Measurements from ENCODE around the gene EOLA1.

EOLA1 gene

DNA sequence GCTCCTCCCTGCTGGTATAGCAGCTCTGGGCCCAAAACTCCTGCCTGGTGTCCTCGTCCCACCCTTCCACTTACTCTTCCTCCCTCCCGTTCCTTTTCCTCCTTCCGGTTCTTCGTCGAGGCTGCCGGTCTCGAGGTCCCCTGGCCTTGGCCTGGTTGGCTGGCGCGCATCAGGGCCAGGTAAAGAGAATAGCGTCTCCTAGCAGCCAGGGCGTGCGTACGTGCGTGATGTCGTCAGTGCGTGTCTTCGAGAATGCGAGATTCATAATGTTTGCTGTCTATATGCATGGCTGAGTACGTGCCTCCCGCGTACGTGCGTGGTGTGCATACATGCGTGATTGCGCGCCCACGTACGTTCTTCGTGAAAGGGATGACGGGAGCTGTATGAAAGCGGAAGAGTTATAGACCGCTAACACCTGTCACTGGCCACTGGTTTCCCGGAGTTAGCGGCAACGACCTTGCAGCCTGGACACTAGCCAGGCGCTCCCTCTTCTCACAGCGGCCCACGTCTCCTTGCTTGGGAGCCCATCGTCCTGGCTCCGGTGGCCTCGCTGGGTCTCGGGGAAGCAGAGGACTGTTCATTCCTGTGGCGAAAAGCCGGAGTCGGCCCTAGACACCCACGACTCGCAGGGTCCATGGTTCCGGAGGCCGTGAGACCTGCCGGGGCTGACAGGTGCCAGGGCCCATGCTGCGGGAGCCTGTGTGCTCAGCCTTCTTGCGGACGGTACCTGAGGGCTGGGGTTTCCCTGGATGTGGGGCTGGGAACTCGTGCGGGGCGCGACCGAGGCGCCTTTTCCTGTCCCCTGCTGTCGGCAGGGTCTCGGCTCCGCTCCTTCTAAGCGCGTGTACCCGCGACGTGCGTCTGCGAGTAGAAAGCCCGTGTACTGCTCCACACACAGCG lies at the start of gene EOLA1:
Gene EOLA1 (plus strand): TSS at position 392 of the 900 bp plus-strand sequence. CDS start 4,619 bp downstream, outside the sequence.
- H3K4me3 ChIP-seq (ENCODE audit: low read depth, low read length): peak within 1 kb of the TSS; percentile 75
- peak; percentile 96 for DNase-seq (ENCODE audit: low read depth)
- no peak for TF ChIP-seq CTCF (IDR thresholded peaks at IDR 0.05; ENCODE audit: low read depth, low read length, missing control alignments)

- TF ChIP-seq CTCF (IDR thresholded peaks at IDR 0.05; ENCODE audit: low read depth, low read length, missing control alignments): no peak
- DNase-seq (ENCODE audit: low read depth): no peak
- H3K4me3 ChIP-seq (ENCODE audit: low read depth, low read length): no peak overlapping the region
These were observed 49.0 kb upstream of the EOLA1 start for GRCh38 chrX:149491812-149492211.

- no peak overlapping the region for H3K4me3 ChIP-seq (ENCODE audit: low read depth, low read length)
- no peak for DNase-seq (ENCODE audit: low read depth)
- TF ChIP-seq CTCF (IDR thresholded peaks at IDR 0.05; ENCODE audit: low read depth, low read length, missing control alignments): peak; percentile 5
These were observed 46.9 kb upstream of the EOLA1 start for GRCh38 chrX:149493567-149494562.

GRCh38 chrX:149494844-149495565 lies 45.8 kb upstream of the EOLA1 start:
- TF ChIP-seq CTCF (IDR thresholded peaks at IDR 0.05; ENCODE audit: low read depth, low read length, missing control alignments): no peak
- no peak overlapping the region for H3K4me3 ChIP-seq (ENCODE audit: low read depth, low read length)
- no peak for DNase-seq (ENCODE audit: low read depth)

DNA sequence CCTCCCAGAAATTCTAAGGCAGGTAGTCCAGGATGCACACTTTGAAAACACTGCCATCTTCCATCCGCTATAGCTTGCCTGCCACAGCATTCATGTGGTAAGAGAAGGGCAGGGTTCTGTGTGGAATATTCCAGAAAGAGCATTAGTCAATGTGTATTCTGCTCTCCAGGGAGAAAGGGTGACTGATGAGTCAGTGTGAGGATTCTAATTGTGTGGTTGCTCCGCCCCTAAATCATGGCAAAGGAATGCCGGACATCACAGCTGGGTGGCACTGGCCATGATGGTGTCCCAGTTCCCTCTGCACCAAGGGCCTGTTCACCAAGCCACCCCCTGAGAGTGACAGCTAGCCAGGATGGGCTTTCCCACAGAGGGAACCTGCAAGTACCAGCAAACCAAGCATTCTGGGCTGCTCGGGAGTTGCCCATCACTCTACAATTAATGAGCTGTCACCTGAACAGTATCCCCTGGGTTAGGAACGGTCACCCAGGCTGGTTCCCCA lies 45.2 kb upstream of the EOLA1 start:
- no peak for TF ChIP-seq CTCF (IDR thresholded peaks at IDR 0.05; ENCODE audit: low read depth, low read length, missing control alignments)
- no peak for DNase-seq (ENCODE audit: low read depth)
- no peak overlapping the region for H3K4me3 ChIP-seq (ENCODE audit: low read depth, low read length)

GRCh38 chrX:149497054-149497453 lies 43.8 kb upstream of the EOLA1 start:
- H3K4me3 ChIP-seq (ENCODE audit: low read depth, low read length): no peak overlapping the region
- no peak for TF ChIP-seq CTCF (IDR thresholded peaks at IDR 0.05; ENCODE audit: low read depth, low read length, missing control alignments)
- no peak for DNase-seq (ENCODE audit: low read depth)

All from GM12864 (cell line).